ENCODE results near the gene VAV3. TPM values are rescaled to one million over a fixed set of nuclear protein-coding genes. Genes with fewer than 3 reads are reported as not detected.

Gene VAV3
- total RNA-seq, 1 donor, result 0.09 TPM

DNA sequence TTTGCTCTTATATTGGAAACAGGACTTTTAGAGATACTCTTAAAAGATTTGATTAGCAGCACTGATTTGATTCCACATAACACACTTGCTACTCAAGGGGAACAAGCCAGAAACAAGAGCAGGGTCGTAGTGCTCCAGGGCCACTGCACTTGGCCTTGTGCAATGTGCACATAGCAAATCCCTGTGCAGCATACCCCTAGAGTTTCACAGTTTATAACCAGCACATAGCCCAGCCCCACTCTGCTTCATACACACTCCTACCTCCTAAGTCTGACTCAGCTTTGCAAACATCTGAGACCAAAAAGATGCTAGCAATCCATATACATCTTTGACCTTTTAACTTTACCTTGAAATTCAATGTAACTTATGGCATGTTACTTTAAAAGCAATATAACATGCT lies 157.6 kb downstream of the VAV3 start:
- TF ChIP-seq, protein P1, sequence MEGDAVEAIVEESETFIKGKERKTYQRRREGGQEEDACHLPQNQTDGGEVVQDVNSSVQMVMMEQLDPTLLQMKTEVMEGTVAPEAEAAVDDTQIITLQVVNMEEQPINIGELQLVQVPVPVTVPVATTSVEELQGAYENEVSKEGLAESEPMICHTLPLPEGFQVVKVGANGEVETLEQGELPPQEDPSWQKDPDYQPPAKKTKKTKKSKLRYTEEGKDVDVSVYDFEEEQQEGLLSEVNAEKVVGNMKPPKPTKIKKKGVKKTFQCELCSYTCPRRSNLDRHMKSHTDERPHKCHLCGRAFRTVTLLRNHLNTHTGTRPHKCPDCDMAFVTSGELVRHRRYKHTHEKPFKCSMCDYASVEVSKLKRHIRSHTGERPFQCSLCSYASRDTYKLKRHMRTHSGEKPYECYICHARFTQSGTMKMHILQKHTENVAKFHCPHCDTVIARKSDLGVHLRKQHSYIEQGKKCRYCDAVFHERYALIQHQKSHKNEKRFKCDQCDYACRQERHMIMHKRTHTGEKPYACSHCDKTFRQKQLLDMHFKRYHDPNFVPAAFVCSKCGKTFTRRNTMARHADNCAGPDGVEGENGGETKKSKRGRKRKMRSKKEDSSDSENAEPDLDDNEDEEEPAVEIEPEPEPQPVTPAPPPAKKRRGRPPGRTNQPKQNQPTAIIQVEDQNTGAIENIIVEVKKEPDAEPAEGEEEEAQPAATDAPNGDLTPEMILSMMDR (IDR thresholded peaks at IDR 0.05; ENCODE audit: insufficient read depth, low read length), result no peak
- DNase-seq (ENCODE audit: low read depth), result no peak
- no peak overlapping the region for H3K4me3 ChIP-seq (ENCODE audit: low read depth, low read length)

DNA sequence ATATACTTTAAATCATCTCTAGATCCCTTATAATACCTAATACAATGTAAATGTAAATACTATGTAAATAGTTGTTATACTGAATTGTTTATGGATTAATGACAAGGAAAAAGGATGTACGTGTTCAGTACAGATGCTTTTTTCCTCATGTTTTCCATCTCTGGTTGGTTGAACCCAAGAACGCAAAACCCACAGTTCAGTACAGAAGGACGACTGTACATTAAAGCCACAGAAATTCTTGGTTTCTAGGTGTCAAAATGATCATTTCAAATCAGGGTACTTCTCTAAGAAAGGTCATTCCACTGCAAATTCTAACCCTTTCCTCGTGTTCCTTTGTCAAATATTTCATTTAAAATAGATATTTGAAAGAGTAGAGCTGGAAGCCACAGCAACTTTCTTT lies 158.1 kb downstream of the VAV3 start:
- no peak for DNase-seq (ENCODE audit: low read depth)
- no peak overlapping the region for H3K4me3 ChIP-seq (ENCODE audit: low read depth, low read length)
- TF ChIP-seq, protein P1 (IDR thresholded peaks at IDR 0.05; ENCODE audit: insufficient read depth, low read length), result no peak

- no peak for DNase-seq (ENCODE audit: low read depth)
- H3K4me3 ChIP-seq (ENCODE audit: low read depth, low read length), result no peak overlapping the region
- TF ChIP-seq, protein P1 (IDR thresholded peaks at IDR 0.05; ENCODE audit: insufficient read depth, low read length), result no peak
These were observed 160.2 kb downstream of the VAV3 start for GRCh38 chr1:107804741-107805140.

- DNase-seq (ENCODE audit: low read depth), result no peak
- TF ChIP-seq, protein P1 (IDR thresholded peaks at IDR 0.05; ENCODE audit: insufficient read depth, low read length), result no peak
- no peak overlapping the region for H3K4me3 ChIP-seq (ENCODE audit: low read depth, low read length)
These were observed 160.8 kb downstream of the VAV3 start for GRCh38 chr1:107804134-107804533.

- TF ChIP-seq, protein P1 (IDR thresholded peaks at IDR 0.05; ENCODE audit: insufficient read depth, low read length), result no peak
- no peak for DNase-seq (ENCODE audit: low read depth)
- no peak overlapping the region for H3K4me3 ChIP-seq (ENCODE audit: low read depth, low read length)
These were observed 161.4 kb downstream of the VAV3 start for GRCh38 chr1:107803579-107803978.

DNA sequence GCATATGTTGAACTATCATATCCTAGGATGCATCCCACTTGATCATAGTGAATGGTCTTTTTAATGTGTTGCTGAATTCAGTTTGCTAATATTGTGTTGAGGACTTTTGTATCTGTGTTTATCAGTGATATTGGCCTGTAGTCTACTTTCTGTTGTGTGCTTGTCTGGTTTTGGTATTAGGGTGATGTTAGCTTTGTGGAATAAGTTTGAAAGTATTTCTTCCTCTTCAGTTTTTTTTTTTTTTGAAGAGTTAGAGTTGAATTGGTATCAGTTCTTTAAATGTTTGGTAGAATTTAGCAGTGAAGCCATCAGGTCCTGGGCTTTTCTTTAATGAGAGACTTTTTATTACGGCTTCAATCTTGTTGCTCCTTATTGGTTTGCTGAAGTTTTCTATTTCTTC lies 162.3 kb downstream of the VAV3 start:
- H3K4me3 ChIP-seq (ENCODE audit: low read depth, low read length), result no peak overlapping the region
- no peak for DNase-seq (ENCODE audit: low read depth)
- TF ChIP-seq, protein P1 (IDR thresholded peaks at IDR 0.05; ENCODE audit: insufficient read depth, low read length), result no peak

GRCh38 chr1:107795994-107796393 lies 169.0 kb downstream of the VAV3 start:
- DNase-seq (ENCODE audit: low read depth), result no peak

More at GRCh38 chr1:107795994-107796393, 169.0 kb downstream of the VAV3 start:
- TF ChIP-seq, protein P1 (IDR thresholded peaks at IDR 0.05; ENCODE audit: insufficient read depth, low read length), result no peak
- no peak overlapping the region for H3K4me3 ChIP-seq (ENCODE audit: low read depth, low read length)
